Omental fat pad (tissue), 4 donors: Measurements from ENCODE around the gene SDHAF2. TPM values are rescaled to one million over a fixed set of nuclear protein-coding genes. Genes with fewer than 3 reads are reported as not detected.

Source experiments
- ATAC-seq: fragments of 150-250 bp; one replicate; pipeline ENCODE4 v1.9.1; 2016; ENCODE audit warnings: mild to moderate bottlenecking, moderate library complexity; ENCODE audit not compliant: low FRiP score
- DNase-seq: peaks from one replicate; pipeline ENCODE4 v3.0.0-alpha.2; 2019; ENCODE audit warnings: low spot score
- small RNA-seq: library from RNA; depleted of rRNA; stranded (forward); fragments of <200 nt; gene quantifications from one replicate; pipeline ENCODE3, GENCODE V24; 2016
- total RNA-seq, 4 donors: library from RNA; depleted of rRNA; stranded (reverse); fragments of >200 nt; gene quantifications; one replicate each; pipeline ENCODE4 v1.1.0, GENCODE V29; 2016
- TF ChIP-seq, protein P1 (sequence below), 3 donors: fragments of 450-650 bp; IDR thresholded peaks; one replicate each; pipeline ENCODE4 v1.5.1; 2016 to 2017; ENCODE audit warnings: antibody characterized with exemption in 3 of 3, mild to moderate bottlenecking in 3 of 3, moderate library complexity in 2 of 3

Gene SDHAF2
- total RNA-seq, 4 donors from 2014 or later, result 48.6 to 59.0 (median 54.0) TPM

DNA sequence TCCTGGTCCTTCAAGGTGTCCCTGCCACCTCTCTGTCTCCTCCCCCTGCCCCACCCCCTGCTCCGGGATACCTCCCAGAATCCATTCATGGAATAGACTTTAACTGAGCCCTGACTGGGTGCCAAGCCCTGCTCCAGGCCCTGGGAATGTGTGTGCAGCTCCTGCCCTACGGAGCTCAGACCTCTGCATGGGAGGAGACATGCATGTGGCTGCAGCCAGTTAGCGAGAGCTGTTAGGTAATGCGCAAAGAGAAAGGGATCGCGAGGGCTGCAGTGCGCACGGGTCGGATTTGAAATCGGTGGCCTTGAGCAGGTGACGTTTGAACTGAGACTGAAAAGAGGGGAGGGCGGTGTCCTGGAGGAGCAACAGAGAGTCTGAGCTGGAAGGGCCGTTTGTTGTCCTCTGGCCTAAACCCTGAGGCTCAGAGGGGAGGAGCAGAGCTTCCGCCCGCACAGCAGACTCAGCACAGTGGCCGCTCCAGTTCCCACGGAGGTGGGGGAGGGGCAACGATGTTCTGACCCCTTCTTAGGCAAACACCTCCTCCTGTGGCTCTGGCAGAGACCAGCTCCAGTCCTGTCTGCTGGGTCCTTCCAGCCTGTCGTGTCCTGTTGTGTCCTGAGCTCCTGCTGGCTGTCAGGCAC is 58.8 kb downstream of the SDHAF2 start:
- no peak for ATAC-seq
- no peak for DNase-seq
- TF ChIP-seq, protein P1, sequence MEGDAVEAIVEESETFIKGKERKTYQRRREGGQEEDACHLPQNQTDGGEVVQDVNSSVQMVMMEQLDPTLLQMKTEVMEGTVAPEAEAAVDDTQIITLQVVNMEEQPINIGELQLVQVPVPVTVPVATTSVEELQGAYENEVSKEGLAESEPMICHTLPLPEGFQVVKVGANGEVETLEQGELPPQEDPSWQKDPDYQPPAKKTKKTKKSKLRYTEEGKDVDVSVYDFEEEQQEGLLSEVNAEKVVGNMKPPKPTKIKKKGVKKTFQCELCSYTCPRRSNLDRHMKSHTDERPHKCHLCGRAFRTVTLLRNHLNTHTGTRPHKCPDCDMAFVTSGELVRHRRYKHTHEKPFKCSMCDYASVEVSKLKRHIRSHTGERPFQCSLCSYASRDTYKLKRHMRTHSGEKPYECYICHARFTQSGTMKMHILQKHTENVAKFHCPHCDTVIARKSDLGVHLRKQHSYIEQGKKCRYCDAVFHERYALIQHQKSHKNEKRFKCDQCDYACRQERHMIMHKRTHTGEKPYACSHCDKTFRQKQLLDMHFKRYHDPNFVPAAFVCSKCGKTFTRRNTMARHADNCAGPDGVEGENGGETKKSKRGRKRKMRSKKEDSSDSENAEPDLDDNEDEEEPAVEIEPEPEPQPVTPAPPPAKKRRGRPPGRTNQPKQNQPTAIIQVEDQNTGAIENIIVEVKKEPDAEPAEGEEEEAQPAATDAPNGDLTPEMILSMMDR (IDR thresholded peaks at IDR 0.05), result no peak

DNA sequence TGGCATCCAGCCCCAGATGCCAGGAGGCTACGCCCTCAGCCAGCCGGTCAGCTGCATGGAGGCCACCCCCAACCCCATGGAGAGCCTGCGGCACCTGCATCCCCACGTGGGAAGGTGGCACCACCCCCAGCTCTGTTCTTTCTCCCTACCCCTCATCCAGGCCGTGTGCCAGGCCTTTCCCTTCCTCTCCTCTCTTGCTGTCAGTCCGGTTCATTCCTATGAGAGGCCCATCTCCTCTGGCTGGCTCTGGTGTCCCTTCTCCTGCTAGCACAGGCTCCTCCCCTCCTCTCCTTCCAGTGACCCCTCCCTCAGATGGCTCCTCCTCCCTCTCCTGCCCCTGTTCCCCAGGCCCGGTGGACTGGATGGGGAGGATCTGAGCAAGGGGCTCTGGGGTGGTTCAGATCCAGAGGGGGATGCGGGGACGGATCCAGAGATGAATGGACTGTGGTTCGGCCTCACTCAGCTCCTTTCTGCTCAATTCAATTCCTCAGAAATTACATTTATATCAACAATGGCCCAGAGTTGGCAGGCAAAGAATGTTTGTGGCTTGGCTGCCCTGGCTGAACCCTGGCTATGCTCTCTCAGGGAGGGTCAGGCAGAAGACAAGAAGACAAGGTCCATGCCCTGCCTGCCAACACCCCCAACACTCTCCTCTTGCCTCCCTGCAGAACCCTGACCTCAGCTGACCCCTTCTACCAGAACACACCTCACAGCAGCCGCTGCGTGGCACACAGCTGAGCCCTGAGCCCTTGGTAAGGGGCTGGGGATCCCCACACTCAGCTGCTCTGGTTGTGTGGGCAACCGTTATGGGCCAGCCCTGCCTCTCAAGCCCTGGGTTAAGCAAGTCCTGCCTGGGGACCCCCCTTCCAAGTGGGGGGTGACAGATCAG is 60.2 kb downstream of the SDHAF2 start:
- ATAC-seq (no peak), DNase-seq (no peak)
- TF ChIP-seq, protein P1 (IDR thresholded peaks at IDR 0.05), result no peak

DNA sequence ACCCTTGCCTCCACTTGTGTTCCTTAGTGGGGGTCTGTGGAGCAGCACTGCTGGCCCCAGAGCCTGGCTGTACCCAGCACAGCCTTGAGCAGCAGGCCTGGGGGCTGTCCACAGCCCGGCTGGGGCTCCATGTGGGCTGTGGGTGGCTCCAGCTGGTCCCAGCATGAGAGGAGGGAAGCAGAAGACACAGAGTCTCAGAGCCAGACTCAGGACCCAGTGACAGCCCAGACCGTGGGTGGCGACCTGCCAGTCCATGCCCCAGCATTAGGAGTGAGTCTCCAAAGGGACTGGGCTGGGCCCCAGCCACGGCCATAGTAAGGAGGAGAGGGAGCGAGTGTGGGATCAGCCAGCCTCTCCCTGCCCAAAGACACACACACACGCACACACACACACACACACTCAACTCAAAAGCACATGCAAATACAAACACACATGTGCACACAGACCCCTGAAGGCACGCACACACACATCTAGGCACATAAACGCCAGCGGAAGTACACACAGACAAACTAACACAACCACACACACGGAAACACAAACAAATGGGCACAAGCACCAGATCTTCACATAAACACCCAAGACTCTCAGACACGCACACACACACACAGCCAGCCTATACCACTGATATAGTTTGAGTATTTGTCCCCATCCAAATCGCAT is 61.9 kb downstream of the SDHAF2 start:
- DNase-seq (no peak), ATAC-seq (no peak)
- TF ChIP-seq, protein P1 (IDR thresholded peaks at IDR 0.05), result no peak

DNA sequence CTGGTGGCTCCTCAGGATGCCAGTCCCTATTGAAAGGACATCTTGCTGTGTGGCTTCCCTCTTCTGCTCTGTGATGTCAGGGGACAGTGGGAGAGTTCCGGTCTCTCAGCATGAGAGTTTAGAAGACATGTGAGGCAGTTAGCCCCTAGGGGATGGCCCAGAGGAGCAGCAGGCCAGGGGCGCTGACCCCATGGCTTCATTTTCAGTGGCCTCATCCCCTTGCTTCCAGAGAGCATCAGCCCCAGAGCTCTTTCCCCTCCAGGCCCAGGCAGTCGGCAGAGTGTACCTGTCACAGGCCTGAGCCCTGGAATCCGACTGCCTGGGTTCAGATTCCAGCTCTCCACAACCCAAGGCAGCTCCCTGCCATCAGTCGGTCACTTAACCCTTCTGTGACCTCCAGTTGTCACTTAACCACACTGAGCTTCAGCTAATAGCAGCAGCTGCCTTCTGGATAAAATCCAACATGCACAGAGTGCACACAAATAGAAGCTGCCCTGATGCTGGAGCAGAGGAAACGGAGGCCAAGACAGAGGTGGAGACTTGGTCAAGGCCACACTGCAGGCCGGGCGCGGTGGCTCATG is 64.5 kb downstream of the SDHAF2 start:
- TF ChIP-seq, protein P1 (IDR thresholded peaks at IDR 0.05), result no peak
- DNase-seq, result no peak
- ATAC-seq, result no peak

DNA sequence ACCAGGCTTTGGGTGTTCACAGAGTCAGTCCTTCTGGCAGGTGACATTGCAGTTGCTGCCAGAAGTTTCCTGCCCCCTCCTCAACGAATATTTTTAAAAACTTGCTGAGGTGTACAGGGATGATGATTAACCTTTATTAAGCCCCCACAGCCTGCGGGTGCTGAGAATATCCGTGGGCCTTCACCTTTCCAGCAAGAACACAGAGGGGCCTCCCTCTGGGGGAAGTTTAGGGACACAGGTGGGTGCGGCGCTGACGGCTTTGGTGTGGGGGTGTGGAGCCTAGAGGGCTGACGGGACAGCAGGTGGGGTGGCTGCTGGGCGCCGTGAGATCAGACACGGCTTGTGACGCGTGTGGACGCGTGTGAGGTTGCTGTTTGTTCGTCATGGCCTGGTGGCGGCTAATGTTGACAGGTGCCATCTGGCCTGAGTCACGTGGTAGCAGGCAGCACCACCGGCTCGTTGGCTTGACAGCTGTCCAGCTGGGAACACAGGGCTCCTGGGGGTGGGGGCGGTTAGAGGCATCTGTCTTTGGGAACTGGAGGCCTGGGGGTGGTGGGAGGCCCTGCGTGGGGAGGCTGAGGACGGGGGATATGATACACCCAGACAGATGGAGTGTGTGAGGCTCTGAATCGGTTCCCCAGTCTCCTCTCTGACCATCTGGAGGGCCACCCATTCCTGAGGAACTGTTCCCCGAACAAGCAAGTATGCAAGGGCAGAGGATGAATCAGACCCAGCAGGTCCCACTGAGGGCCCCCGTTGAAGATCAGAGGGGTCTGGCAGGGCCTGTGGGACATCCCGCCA is 66.1 kb downstream of the SDHAF2 start:
- TF ChIP-seq, protein P1 (IDR thresholded peaks at IDR 0.05), result no peak
- ATAC-seq, result no peak
- DNase-seq, result no peak

Small RNA genes within 50 kb of the gene (small RNA-seq; reads per million reads assigned to genes)
- gene RN7SL23P, result not detected

Other genes with a start within 250 kb of the SDHAF2 start
- 10 to 100 TPM in 2 of 4 donors, 1 to 10 TPM in 2; 2.5 to 96.7 (median 7.6) TPM for gene PGA3, start 226.6 kb upstream of the SDHAF2 start, total RNA-seq
- 10 to 100 TPM in 2 of 4 donors, 1 to 10 TPM in 2; 2.9 to 94.5 (median 13.5) TPM for gene PGA4, start 207.8 kb upstream of the SDHAF2 start, total RNA-seq
- 1 to 10 TPM in 3 of 4 donors, not detected in 1; 2.0 to 5.0 (median 4.3) TPM for gene PGA5, start 188.9 kb upstream of the SDHAF2 start, total RNA-seq
- gene VWCE, start 134.8 kb upstream of the SDHAF2 start, total RNA-seq, result 1 to 10 TPM in 3 of 4 donors, under 1 TPM in 1; 0.94 to 6.9 (median 4.6) TPM
- 100 to 1,000 TPM; 127 to 182 (median 155) TPM for gene DDB1, start 97.0 kb upstream of the SDHAF2 start, total RNA-seq
- gene TKFC, start 96.9 kb upstream of the SDHAF2 start, total RNA-seq, result 10 to 100 TPM; 16.0 to 24.5 (median 20.0) TPM
- gene CYB561A3, start 68.2 kb upstream of the SDHAF2 start, total RNA-seq, result 10 to 100 TPM; 29.5 to 39.9 (median 34.6) TPM
- gene TMEM138, start 67.8 kb upstream of the SDHAF2 start, total RNA-seq, result 10 to 100 TPM; 31.6 to 40.8 (median 38.1) TPM
- gene TMEM216, start 37.5 kb upstream of the SDHAF2 start, total RNA-seq, result 10 to 100 TPM in 2 of 4 donors, 1 to 10 TPM in 2; 9.5 to 19.3 (median 11.8) TPM
- 10 to 100 TPM; 37.2 to 62.6 (median 49.4) TPM for gene CPSF7, start 149 bp upstream of the SDHAF2 start, total RNA-seq
- 1 to 10 TPM; 1.1 to 2.0 (median 1.7) TPM for gene LRRC10B, start 78.6 kb downstream of the SDHAF2 start, total RNA-seq
- 1 to 10 TPM; 1.6 to 6.6 (median 4.4) TPM for gene SYT7, start 151.0 kb downstream of the SDHAF2 start, total RNA-seq